WTC11 (cell line): ENCODE results near the gene TMEM62. TPM values are rescaled to one million over a fixed set of nuclear protein-coding genes. Genes with fewer than 3 reads are reported as not detected.

ENCODE experiments used
- ATAC-seq: fragments of 200-7000 bp; cut with Tn5 transposase; 2 replicates; pipeline ENCODE4 v1.10.0; 2021; ENCODE audit warnings: mild to moderate bottlenecking, moderate library complexity
- CTCF ChIA-PET: fragments of 300-600 bp; sonication (Branson Sonifier 250); formaldehyde crosslinking; loops from one replicate; lab custom pipeline; 2021; ENCODE audit warnings: antibody characterized with exemption; lab: Charles Lee
- POLR2A ChIA-PET: fragments of 350-600 bp; sonication (Branson Sonifier 250); formaldehyde crosslinking; loops from one replicate; lab custom pipeline; 2021; ENCODE audit warnings: antibody characterized with exemption; lab: Charles Lee
- DNase-seq: peaks from one replicate; pipeline ENCODE4 v3.0.0; 2021; ENCODE audit warnings: low spot score
- H3K27ac Mint-ChIP-seq: 2 replicates; pipeline ENCODE4 v1.8.0; 2021; ENCODE audit warnings: mixed read lengths
- H3K27me3 Mint-ChIP-seq: 2 replicates; pipeline ENCODE4 v1.8.0; 2021; ENCODE audit warnings: low read depth, mild to moderate bottlenecking, moderate library complexity, mixed read lengths
- H3K36me3 Mint-ChIP-seq: 2 replicates; pipeline ENCODE4 v1.8.0; 2021; ENCODE audit warnings: mixed read lengths
- H3K4me1 Mint-ChIP-seq: 2 replicates; pipeline ENCODE4 v1.8.0; 2022; ENCODE audit warnings: mixed read lengths
- H3K4me3 Mint-ChIP-seq: 2 replicates; pipeline ENCODE4 v1.8.0; 2021; ENCODE audit warnings: mild to moderate bottlenecking, moderate library complexity, mixed read lengths
- H3K9me3 Mint-ChIP-seq: 2 replicates; pipeline ENCODE4 v1.8.0; 2021; ENCODE audit warnings: mixed read lengths
- ARID4B ChIP-seq: sonication (generic); formaldehyde crosslinking; IDR thresholded peaks from 2 replicates; pipeline ENCODE4 v1.8.0; 2023; ENCODE audit warnings: missing genetic modification reagents, mild to moderate bottlenecking, borderline replicate concordance
- ESRRA ChIP-seq: sonication (generic); formaldehyde crosslinking; IDR thresholded peaks from 2 replicates; pipeline ENCODE4 v1.8.1; 2022; ENCODE audit warnings: mild to moderate bottlenecking, missing genetic modification reagents, borderline replicate concordance
- ETV6 ChIP-seq: sonication (generic); formaldehyde crosslinking; IDR thresholded peaks from 2 replicates; pipeline ENCODE4 v1.8.1; 2022; ENCODE audit warnings: mild to moderate bottlenecking, missing genetic modification reagents
- KAT7 ChIP-seq: sonication (generic); formaldehyde crosslinking; IDR thresholded peaks from 2 replicates; pipeline ENCODE4 v1.8.1; 2023; ENCODE audit warnings: missing genetic modification reagents, mild to moderate bottlenecking, borderline replicate concordance
- MXD4 ChIP-seq: fragments of 250-450 bp; sonication (Bioruptor Pico); IDR thresholded peaks from 2 replicates; pipeline ENCODE4 v1.8.0; 2021; ENCODE audit warnings: mild to moderate bottlenecking, moderate library complexity, borderline replicate concordance
- NR1H2 ChIP-seq: sonication (generic); formaldehyde crosslinking; IDR thresholded peaks from 2 replicates; pipeline ENCODE4 v1.9.0; 2021; ENCODE audit warnings: mild to moderate bottlenecking, moderate library complexity, missing genetic modification reagents
- TEAD4 ChIP-seq: sonication (generic); formaldehyde crosslinking; IDR thresholded peaks from 2 replicates; pipeline ENCODE4 v1.8.0; 2022; ENCODE audit warnings: mild to moderate bottlenecking, missing genetic modification reagents
- USF1 ChIP-seq: sonication (generic); formaldehyde crosslinking; IDR thresholded peaks from 2 replicates; pipeline ENCODE4 v1.8.0; 2022; ENCODE audit warnings: mild to moderate bottlenecking, missing genetic modification reagents
- USF2 ChIP-seq: sonication (generic); formaldehyde crosslinking; IDR thresholded peaks from 2 replicates; pipeline ENCODE4 v1.8.1; 2023; ENCODE audit warnings: mild to moderate bottlenecking, missing genetic modification reagents, moderate library complexity
- ZNF138 ChIP-seq: sonication (generic); formaldehyde crosslinking; conservative IDR thresholded peaks from 2 replicates; pipeline ENCODE4 v1.8.1; 2022; ENCODE audit warnings: mild to moderate bottlenecking, moderate library complexity, missing genetic modification reagents
- total RNA-seq: library from RNA; stranded (reverse); gene quantifications from 3 replicates; pipeline ENCODE4 v1.2.3, GENCODE V29; 2021

TMEM62 gene
- total RNA-seq, 1 experiment from 2014 or later = 5.6 TPM

GRCh38 chr15:43212299-43212698, 78.9 kb downstream of the TMEM62 start (continued):
- no peak for TF ChIP-seq ZNF138 (CRISPR knock-in tag)
- no peak for TF ChIP-seq MXD4
- TF ChIP-seq, all 79 proteins: peak for 0

GRCh38 chr15:43212951-43213350, 79.6 kb downstream of the TMEM62 start:
- H3K36me3 Mint-ChIP-seq = no peaks in the 10 kb centered on the region
- no peak overlapping the region for H3K27ac Mint-ChIP-seq
- H3K27me3 Mint-ChIP-seq = no peaks in the 10 kb centered on the region
- DNase-seq (no peak), ATAC-seq (no peak)
- no peaks in the 10 kb centered on the region for H3K9me3 Mint-ChIP-seq
- ChIA-PET CTCF (interaction anchor here (0.6 to 3.3 kb wide), 4 partner anchors 9 to 73 kb away, joined by 5 to 35 read pairs (median 10); partner anchors contain the start of gene CCNDBP1), POLR2A (no interaction called here)
- peaks cover 13% of the 10 kb centered on the region for H3K4me1 Mint-ChIP-seq
- H3K4me3 Mint-ChIP-seq = no peak overlapping the region
- no peak for TF ChIP-seq NR1H2 (CRISPR knock-in tag)
- TF ChIP-seq, all 79 proteins: peak for 0

- CTCF ChIA-PET = interaction anchor here (0.6 to 3.3 kb wide), 4 partner anchors 10 to 72 kb away, joined by 5 to 35 read pairs (median 12); partner anchors contain the start of gene CCNDBP1
- H3K4me1 Mint-ChIP-seq = peaks cover 12% of the 10 kb centered on the region
- no peak overlapping the region for H3K27ac Mint-ChIP-seq
- H3K27me3 Mint-ChIP-seq = no peaks in the 10 kb centered on the region; the same call in 1 of the 2 replicates
- no peak for DNase-seq
- H3K9me3 Mint-ChIP-seq = no peaks in the 10 kb centered on the region
- no peak for TF ChIP-seq ARID4B (CRISPR knock-in tag)
- TF ChIP-seq KAT7 (CRISPR knock-in tag) = no peak
- no peak for TF ChIP-seq ETV6 (CRISPR knock-in tag)
- TF ChIP-seq TEAD4 (CRISPR knock-in tag) = no peak
- POLR2A ChIA-PET = no interaction called here
- H3K36me3 Mint-ChIP-seq = no peaks in the 10 kb centered on the region
- H3K4me3 Mint-ChIP-seq = no peak overlapping the region
- ATAC-seq = no peak
Measured at GRCh38 chr15:43213466-43213865, 80.1 kb downstream of the TMEM62 start.

- H3K27ac Mint-ChIP-seq = no peak overlapping the region
- no peaks in the 10 kb centered on the region for H3K36me3 Mint-ChIP-seq
- no peaks in the 10 kb centered on the region for H3K9me3 Mint-ChIP-seq
- ATAC-seq = peak; percentile 31; the same call in 1 of the 2 replicates
- H3K27me3 Mint-ChIP-seq = no peaks in the 10 kb centered on the region; the same call in 1 of the 2 replicates
- no peak overlapping the region for H3K4me3 Mint-ChIP-seq
- TF ChIP-seq USF1 (CRISPR knock-in tag) (peak; percentile 58; the same call in 1 of the 2 replicates), ESRRA (no peak), USF2 (CRISPR knock-in tag) (peak; percentile 70)
- ChIA-PET CTCF (interaction anchor here (1.6 to 3.3 kb wide), 3 partner anchors 10 to 29 kb away, joined by 3 to 35 read pairs (median 18); partner anchors contain the start of gene CCNDBP1), POLR2A (no interaction called here)
- H3K4me1 Mint-ChIP-seq = peaks cover 13% of the 10 kb centered on the region
- no peak for DNase-seq
Measured at GRCh38 chr15:43214169-43214568, 80.8 kb downstream of the TMEM62 start.
